Liver (tissue), 9 donors: Measurements from ENCODE around the gene EXOG. TPM values are rescaled to one million over a fixed set of nuclear protein-coding genes. Genes with fewer than 3 reads are reported as not detected.

Experiments
- DNase-seq: peaks from one replicate; pipeline ENCODE4 v3.0.0-alpha.2; 2017; ENCODE audit warnings: low spot score
- H3K27ac ChIP-seq, 2 donors: one replicate each; pipeline ENCODE4 v1.7.0; 2013; ENCODE audit warnings: inconsistent platforms in 2 of 2, low read length in 2 of 2, control low read depth in 1 of 2, low read depth in 1 of 2, mild to moderate bottlenecking in 1 of 2
- H3K27me3 ChIP-seq, 4 donors: one replicate each; pipeline versions ENCODE4 v1.6.1 to v1.7.0; 2013; ENCODE audit warnings: low read length in 3 of 4, inconsistent platforms in 1 of 4, mild to moderate bottlenecking in 1 of 4, moderate library complexity in 1 of 4; ENCODE audit not compliant: control insufficient read depth in 4 of 4, insufficient read depth in 4 of 4
- H3K36me3 ChIP-seq, 4 donors: one replicate each; pipeline versions ENCODE4 v1.6.1 to v1.7.0; 2013; ENCODE audit warnings: low read length in 3 of 4, mild to moderate bottlenecking in 3 of 4, low read depth in 1 of 4, moderate library complexity in 1 of 4; ENCODE audit not compliant: control insufficient read depth in 4 of 4, insufficient read depth in 3 of 4
- H3K4me1 ChIP-seq, 4 donors: one replicate each; pipeline versions ENCODE4 v1.6.1 to v1.7.0; 2013; ENCODE audit warnings: low read length in 3 of 4, mild to moderate bottlenecking in 3 of 4, moderate library complexity in 1 of 4; ENCODE audit not compliant: control insufficient read depth in 4 of 4, insufficient read depth in 4 of 4
- H3K4me3 ChIP-seq, 3 donors: one replicate each; pipeline versions ENCODE4 v1.6.1 to v1.7.0; 2013; ENCODE audit warnings: low read length in 3 of 3, control low read depth in 1 of 3, low read depth in 1 of 3, mild to moderate bottlenecking in 1 of 3
- H3K9ac ChIP-seq, 2 donors: one replicate each; pipeline ENCODE4 v1.7.0; 2013; ENCODE audit warnings: low read length in 2 of 2, mild to moderate bottlenecking in 2 of 2, moderate library complexity in 2 of 2, control low read depth in 1 of 2, low read depth in 1 of 2
- H3K9me3 ChIP-seq, 4 donors: one replicate each; pipeline versions ENCODE4 v1.6.1 to v1.7.0; 2013; ENCODE audit warnings: low read length in 3 of 4; ENCODE audit not compliant: control insufficient read depth in 4 of 4
- EGR1 ChIP-seq, 2 donors: IDR thresholded peaks; 2 replicates each; pipeline ENCODE4 v1.6.1; 2016 to 2018; ENCODE audit warnings: antibody characterized with exemption in 2 of 2, low read depth in 2 of 2
- FOXA1 ChIP-seq: IDR thresholded peaks from 2 replicates; pipeline ENCODE4 v1.6.1; 2016; ENCODE audit warnings: antibody characterized with exemption
- FOXA2 ChIP-seq: IDR thresholded peaks from 2 replicates; pipeline ENCODE4 v1.6.1; 2016; ENCODE audit warnings: antibody characterized with exemption
- HNF4A ChIP-seq, 2 donors: conservative IDR thresholded peaks; 2 replicates each; pipeline ENCODE4 v1.6.1; 2016; ENCODE audit warnings: antibody characterized with exemption in 2 of 2, mild to moderate bottlenecking in 2 of 2
- HNF4G ChIP-seq: IDR thresholded peaks from 2 replicates; pipeline ENCODE4 v1.6.1; 2016; ENCODE audit warnings: antibody characterized with exemption
- JUND ChIP-seq, 2 donors: IDR thresholded peaks; 2 replicates each; pipeline ENCODE4 v1.6.1; 2016; ENCODE audit warnings: antibody characterized with exemption in 2 of 2
- NR2F2 ChIP-seq: IDR thresholded peaks from 2 replicates; pipeline ENCODE4 v1.6.1; 2016; ENCODE audit warnings: antibody characterized with exemption
- RAD21 ChIP-seq, 2 donors: IDR thresholded peaks; 2 replicates each; pipeline ENCODE4 v1.6.1; 2016; ENCODE audit warnings: antibody characterized with exemption in 2 of 2, mild to moderate bottlenecking in 2 of 2
- RXRA ChIP-seq, 2 donors: IDR thresholded peaks; 2 replicates each; pipeline ENCODE4 v1.6.1; 2017 to 2018; ENCODE audit warnings: antibody characterized with exemption in 2 of 2, mild to moderate bottlenecking in 1 of 2
- SP1 ChIP-seq: IDR thresholded peaks from 2 replicates; pipeline ENCODE4 v1.6.1; 2018; ENCODE audit warnings: antibody characterized with exemption, mild to moderate bottlenecking
- TAF1 ChIP-seq: conservative IDR thresholded peaks from 2 replicates; pipeline ENCODE4 v1.6.1; 2016; ENCODE audit warnings: antibody characterized with exemption, mild to moderate bottlenecking
- WGBS: extraction: QIAGEN DNeasy Blood & Tissue Kit; methylation state at CpG from one replicate; pipeline ENCODE4 v1.1.7; 2013; 5-methylcytosine and 5-hydroxymethylcytosine counted together
- polyA plus RNA-seq, 2 donors: library from polyadenylated mRNA; stranded (reverse) in 1 of 2; unstranded in 1 of 2; fragments of 200-250 nt in 1 of 2; fragments of >200 nt in 1 of 2; fragmentation: Nextera tagmentation in 1 of 2; extraction: Ambion mirVana in 1 of 2; gene quantifications; one replicate each; pipeline versions ENCODE4 v1.2.1 to v1.2.3, GENCODE V29; 2013 to 2015
- total RNA-seq, 2 donors: library from RNA; depleted of rRNA; stranded (reverse); fragments of >200 nt; gene quantifications; one replicate each; pipeline ENCODE4 v1.2.3, GENCODE V29; 2014
- TF ChIP-seq, protein P1 (sequence below): fragments of 150-350 bp; IDR thresholded peaks from 2 replicates; pipeline ENCODE4 v1.5.1; 2017; ENCODE audit warnings: improper control_type of control experiment, low read depth, low read length; ENCODE audit not compliant: missing input control
- TF ChIP-seq, protein P2 (sequence below): IDR thresholded peaks from 2 replicates; pipeline ENCODE4 v1.6.1; 2016; ENCODE audit warnings: antibody characterized with exemption
- TF ChIP-seq, protein P3 (sequence below): IDR thresholded peaks from 2 replicates; pipeline ENCODE4 v1.6.1; 2016; ENCODE audit warnings: antibody characterized with exemption
- TF ChIP-seq, protein P4 (sequence below): IDR thresholded peaks from 2 replicates; pipeline ENCODE4 v1.6.1; 2016; ENCODE audit warnings: antibody characterized with exemption, mild to moderate bottlenecking
- donor health status: healthy.
- donor health status: healthy.
- donor health status: healthy.
- donor health status: healthy.
- donor health status: healthy.

Gene EXOG
- total and polyA plus RNA-seq, 4 donors: 2.1 to 4.4 (median 3.9) TPM

DNA sequence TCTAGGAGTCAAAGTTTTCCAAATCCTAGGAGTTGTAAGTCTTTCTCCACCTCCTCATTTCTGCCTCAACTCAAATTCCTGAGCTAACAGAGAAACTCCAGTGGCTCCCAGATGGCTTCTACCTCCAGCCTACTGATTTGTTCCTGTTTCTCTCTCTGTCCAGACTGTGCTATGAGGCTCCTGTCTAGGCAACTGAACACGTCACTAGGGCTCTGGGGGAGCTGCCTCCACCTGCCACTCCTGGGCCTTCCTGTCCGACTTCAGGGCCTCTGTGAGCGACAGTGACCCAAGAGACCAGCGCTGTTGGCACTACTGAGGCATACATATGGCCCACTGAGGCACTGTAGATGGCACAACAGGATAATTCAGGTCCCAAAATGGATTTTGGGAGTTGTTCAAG is 71.4 kb downstream of the EXOG start (continued):
- TF ChIP-seq, protein P1, sequence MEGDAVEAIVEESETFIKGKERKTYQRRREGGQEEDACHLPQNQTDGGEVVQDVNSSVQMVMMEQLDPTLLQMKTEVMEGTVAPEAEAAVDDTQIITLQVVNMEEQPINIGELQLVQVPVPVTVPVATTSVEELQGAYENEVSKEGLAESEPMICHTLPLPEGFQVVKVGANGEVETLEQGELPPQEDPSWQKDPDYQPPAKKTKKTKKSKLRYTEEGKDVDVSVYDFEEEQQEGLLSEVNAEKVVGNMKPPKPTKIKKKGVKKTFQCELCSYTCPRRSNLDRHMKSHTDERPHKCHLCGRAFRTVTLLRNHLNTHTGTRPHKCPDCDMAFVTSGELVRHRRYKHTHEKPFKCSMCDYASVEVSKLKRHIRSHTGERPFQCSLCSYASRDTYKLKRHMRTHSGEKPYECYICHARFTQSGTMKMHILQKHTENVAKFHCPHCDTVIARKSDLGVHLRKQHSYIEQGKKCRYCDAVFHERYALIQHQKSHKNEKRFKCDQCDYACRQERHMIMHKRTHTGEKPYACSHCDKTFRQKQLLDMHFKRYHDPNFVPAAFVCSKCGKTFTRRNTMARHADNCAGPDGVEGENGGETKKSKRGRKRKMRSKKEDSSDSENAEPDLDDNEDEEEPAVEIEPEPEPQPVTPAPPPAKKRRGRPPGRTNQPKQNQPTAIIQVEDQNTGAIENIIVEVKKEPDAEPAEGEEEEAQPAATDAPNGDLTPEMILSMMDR: no peak
- TF ChIP-seq, protein P2, sequence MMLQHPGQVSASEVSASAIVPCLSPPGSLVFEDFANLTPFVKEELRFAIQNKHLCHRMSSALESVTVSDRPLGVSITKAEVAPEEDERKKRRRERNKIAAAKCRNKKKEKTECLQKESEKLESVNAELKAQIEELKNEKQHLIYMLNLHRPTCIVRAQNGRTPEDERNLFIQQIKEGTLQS: no peak

- H3K4me3 ChIP-seq: no peak overlapping the region
- WGBS: 95% methylated on average over 3 of the region's 3 CpGs
- H3K36me3 ChIP-seq: no peaks in the 10 kb centered on the region
- no peak overlapping the region for H3K27ac ChIP-seq
- no peaks in the 10 kb centered on the region for H3K4me1 ChIP-seq
- no peak for DNase-seq
- no peak overlapping the region for H3K9ac ChIP-seq
- TF ChIP-seq SP1: no peak
- TF ChIP-seq, protein P1: no peak
- TF ChIP-seq HNF4A (conservative IDR thresholded peaks at IDR 0.05): no peak
- TF ChIP-seq FOXA1: no peak
- TF ChIP-seq, protein P3, sequence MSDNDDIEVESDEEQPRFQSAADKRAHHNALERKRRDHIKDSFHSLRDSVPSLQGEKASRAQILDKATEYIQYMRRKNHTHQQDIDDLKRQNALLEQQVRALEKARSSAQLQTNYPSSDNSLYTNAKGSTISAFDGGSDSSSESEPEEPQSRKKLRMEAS: no peak
- TF ChIP-seq, protein P4, sequence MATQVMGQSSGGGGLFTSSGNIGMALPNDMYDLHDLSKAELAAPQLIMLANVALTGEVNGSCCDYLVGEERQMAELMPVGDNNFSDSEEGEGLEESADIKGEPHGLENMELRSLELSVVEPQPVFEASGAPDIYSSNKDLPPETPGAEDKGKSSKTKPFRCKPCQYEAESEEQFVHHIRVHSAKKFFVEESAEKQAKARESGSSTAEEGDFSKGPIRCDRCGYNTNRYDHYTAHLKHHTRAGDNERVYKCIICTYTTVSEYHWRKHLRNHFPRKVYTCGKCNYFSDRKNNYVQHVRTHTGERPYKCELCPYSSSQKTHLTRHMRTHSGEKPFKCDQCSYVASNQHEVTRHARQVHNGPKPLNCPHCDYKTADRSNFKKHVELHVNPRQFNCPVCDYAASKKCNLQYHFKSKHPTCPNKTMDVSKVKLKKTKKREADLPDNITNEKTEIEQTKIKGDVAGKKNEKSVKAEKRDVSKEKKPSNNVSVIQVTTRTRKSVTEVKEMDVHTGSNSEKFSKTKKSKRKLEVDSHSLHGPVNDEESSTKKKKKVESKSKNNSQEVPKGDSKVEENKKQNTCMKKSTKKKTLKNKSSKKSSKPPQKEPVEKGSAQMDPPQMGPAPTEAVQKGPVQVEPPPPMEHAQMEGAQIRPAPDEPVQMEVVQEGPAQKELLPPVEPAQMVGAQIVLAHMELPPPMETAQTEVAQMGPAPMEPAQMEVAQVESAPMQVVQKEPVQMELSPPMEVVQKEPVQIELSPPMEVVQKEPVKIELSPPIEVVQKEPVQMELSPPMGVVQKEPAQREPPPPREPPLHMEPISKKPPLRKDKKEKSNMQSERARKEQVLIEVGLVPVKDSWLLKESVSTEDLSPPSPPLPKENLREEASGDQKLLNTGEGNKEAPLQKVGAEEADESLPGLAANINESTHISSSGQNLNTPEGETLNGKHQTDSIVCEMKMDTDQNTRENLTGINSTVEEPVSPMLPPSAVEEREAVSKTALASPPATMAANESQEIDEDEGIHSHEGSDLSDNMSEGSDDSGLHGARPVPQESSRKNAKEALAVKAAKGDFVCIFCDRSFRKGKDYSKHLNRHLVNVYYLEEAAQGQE: no peak
- TF ChIP-seq FOXA2: no peak
- TF ChIP-seq, protein P2: no peak
- no peak for TF ChIP-seq EGR1 (IDR thresholded peaks at IDR 0.05; ENCODE audit: low read depth in 2 of 2)
- no peaks in the 10 kb centered on the region for H3K9me3 ChIP-seq
- H3K27me3 ChIP-seq: no peaks in the 10 kb centered on the region
These were observed 77.0 kb downstream of the EXOG start for GRCh38 chr3:38573111-38573510.

- Histone ChIP-seq H3K27me3 (no peaks in the 10 kb centered on the region), H3K27ac (no peak overlapping the region), H3K9ac (no peak overlapping the region), H3K9me3 (no peaks in the 10 kb centered on the region), H3K36me3 (no peaks in the 10 kb centered on the region), H3K4me3 (no peak overlapping the region), H3K4me1 (no peaks in the 10 kb centered on the region)
- peak; percentile 17 for DNase-seq
- WGBS: 81% methylated on average over 3 of the region's 3 CpGs
- TF ChIP-seq HNF4A (conservative IDR thresholded peaks at IDR 0.05) (no peak), RAD21 (IDR thresholded peaks at IDR 0.05) (no peak), FOXA2 (no peak), HNF4G (no peak), TAF1 (no peak), SP1 (no peak), JUND (IDR thresholded peaks at IDR 0.05) (no peak), EGR1 (IDR thresholded peaks at IDR 0.05; ENCODE audit: low read depth in 2 of 2) (no peak), RXRA (IDR thresholded peaks at IDR 0.05) (no peak), NR2F2 (no peak)
- TF ChIP-seq, protein P1: no peak
- TF ChIP-seq, protein P4: no peak
- TF ChIP-seq, protein P3: no peak
These were observed 77.4 kb downstream of the EXOG start for GRCh38 chr3:38573556-38573955.
